GM19240 (cell line): Measurements from ENCODE around the gene SAP130.

ENCODE experiments used
- DNase-seq: peaks from one replicate; pipeline ENCODE4 v3.0.0; 2011; ENCODE audit warnings: low spot score; ENCODE audit not compliant: insufficient read length

The SAP130 gene

GRCh38 chr2:127897531-127898211 lies 130.2 kb downstream of the SAP130 start:
- no peak for DNase-seq

- no peak for DNase-seq
Observed at GRCh38 chr2:127893494-127893893, 134.4 kb downstream of the SAP130 start.

GRCh38 chr2:127893033-127893432 lies 134.8 kb downstream of the SAP130 start:
- DNase-seq = no peak

GRCh38 chr2:127891811-127892210 lies 136.0 kb downstream of the SAP130 start:
- DNase-seq = no peak
